WTC11 (cell line): ENCODE measurements around the gene MED4. TPM values are rescaled to one million over a fixed set of nuclear protein-coding genes. Genes with fewer than 3 reads are reported as not detected.

Experiments
- ATAC-seq: fragments of 200-7000 bp; cut with Tn5 transposase; 2 replicates; pipeline ENCODE4 v1.10.0; 2021; ENCODE audit warnings: mild to moderate bottlenecking, moderate library complexity
- CTCF ChIA-PET: fragments of 300-600 bp; sonication (Branson Sonifier 250); formaldehyde crosslinking; loops from one replicate; lab custom pipeline; 2021; ENCODE audit warnings: antibody characterized with exemption; lab: Charles Lee
- POLR2A ChIA-PET: fragments of 350-600 bp; sonication (Branson Sonifier 250); formaldehyde crosslinking; loops from one replicate; lab custom pipeline; 2021; ENCODE audit warnings: antibody characterized with exemption; lab: Charles Lee
- DNase-seq: peaks from one replicate; pipeline ENCODE4 v3.0.0; 2021; ENCODE audit warnings: low spot score
- H3K27ac Mint-ChIP-seq: 2 replicates; pipeline ENCODE4 v1.8.0; 2021; ENCODE audit warnings: mixed read lengths
- H3K27me3 Mint-ChIP-seq: 2 replicates; pipeline ENCODE4 v1.8.0; 2021; ENCODE audit warnings: low read depth, mild to moderate bottlenecking, moderate library complexity, mixed read lengths
- H3K36me3 Mint-ChIP-seq: 2 replicates; pipeline ENCODE4 v1.8.0; 2021; ENCODE audit warnings: mixed read lengths
- H3K4me1 Mint-ChIP-seq: 2 replicates; pipeline ENCODE4 v1.8.0; 2022; ENCODE audit warnings: mixed read lengths
- H3K4me3 Mint-ChIP-seq: 2 replicates; pipeline ENCODE4 v1.8.0; 2021; ENCODE audit warnings: mild to moderate bottlenecking, moderate library complexity, mixed read lengths
- H3K9me3 Mint-ChIP-seq: 2 replicates; pipeline ENCODE4 v1.8.0; 2021; ENCODE audit warnings: mixed read lengths
- CDX4 ChIP-seq: fragments of 250-450 bp; sonication (Bioruptor Pico); IDR thresholded peaks from 2 replicates; pipeline ENCODE4 v1.9.0; 2021; ENCODE audit warnings: moderate library complexity, mild to moderate bottlenecking, inconsistent platforms, borderline replicate concordance
- CREM ChIP-seq: sonication (generic); formaldehyde crosslinking; IDR thresholded peaks from 2 replicates; pipeline ENCODE4 v1.8.1; 2022; ENCODE audit warnings: mild to moderate bottlenecking, missing genetic modification reagents, moderate library complexity
- CTCF ChIP-seq: fragments of 200-600 bp; IDR thresholded peaks from 2 replicates; pipeline ENCODE4 v1.8.0; 2022; ENCODE audit warnings: antibody characterized with exemption
- FOXK1 ChIP-seq: sonication (generic); formaldehyde crosslinking; IDR thresholded peaks from 2 replicates; pipeline ENCODE4 v1.8.0; 2022; ENCODE audit warnings: mild to moderate bottlenecking, moderate library complexity, missing genetic modification reagents
- FOXP1 ChIP-seq: sonication (generic); formaldehyde crosslinking; IDR thresholded peaks from 2 replicates; pipeline ENCODE4 v1.8.0; 2022; ENCODE audit warnings: missing genetic modification reagents, mild to moderate bottlenecking, moderate library complexity, borderline replicate concordance
- GABPB1 ChIP-seq: sonication (generic); formaldehyde crosslinking; IDR thresholded peaks from 2 replicates; pipeline ENCODE4 v1.8.1; 2023; ENCODE audit warnings: mild to moderate bottlenecking, missing genetic modification reagents
- JUN ChIP-seq: sonication (generic); formaldehyde crosslinking; IDR thresholded peaks from 2 replicates; pipeline ENCODE4 v1.8.0; 2023; ENCODE audit warnings: mild to moderate bottlenecking, missing genetic modification reagents
- MLX ChIP-seq: sonication (generic); formaldehyde crosslinking; IDR thresholded peaks from 2 replicates; pipeline ENCODE4 v1.8.1; 2023; ENCODE audit warnings: mild to moderate bottlenecking, missing genetic modification reagents, moderate library complexity
- MXD4 ChIP-seq: fragments of 250-450 bp; sonication (Bioruptor Pico); IDR thresholded peaks from 2 replicates; pipeline ENCODE4 v1.8.0; 2021; ENCODE audit warnings: mild to moderate bottlenecking, moderate library complexity, borderline replicate concordance
- NFYB ChIP-seq: sonication (generic); formaldehyde crosslinking; conservative IDR thresholded peaks from 2 replicates; pipeline ENCODE4 v1.8.0; 2022; ENCODE audit warnings: low read depth, missing genetic modification reagents
- PRRX2 ChIP-seq: fragments of 250-450 bp; sonication (Bioruptor Pico); IDR thresholded peaks from 2 replicates; pipeline ENCODE4 v1.8.0; 2021; ENCODE audit warnings: mild to moderate bottlenecking
- RELA ChIP-seq: sonication (generic); formaldehyde crosslinking; IDR thresholded peaks from 2 replicates; pipeline ENCODE4 v1.8.1; 2022; ENCODE audit warnings: missing genetic modification reagents, mild to moderate bottlenecking, borderline replicate concordance
- RORB ChIP-seq: fragments of 250-450 bp; sonication (Bioruptor Pico); IDR thresholded peaks from 2 replicates; pipeline ENCODE4 v1.9.0; 2021; ENCODE audit warnings: mild to moderate bottlenecking
- TP53 ChIP-seq: sonication (generic); formaldehyde crosslinking; IDR thresholded peaks from 2 replicates; pipeline ENCODE4 v1.8.1; 2023; ENCODE audit warnings: mild to moderate bottlenecking, missing genetic modification reagents
- USF1 ChIP-seq: sonication (generic); formaldehyde crosslinking; IDR thresholded peaks from 2 replicates; pipeline ENCODE4 v1.8.0; 2022; ENCODE audit warnings: mild to moderate bottlenecking, missing genetic modification reagents
- ZBTB43 ChIP-seq: sonication (generic); formaldehyde crosslinking; IDR thresholded peaks from 2 replicates; pipeline ENCODE4 v1.8.1; 2023; ENCODE audit warnings: mild to moderate bottlenecking, missing genetic modification reagents
- ZNF138 ChIP-seq: sonication (generic); formaldehyde crosslinking; conservative IDR thresholded peaks from 2 replicates; pipeline ENCODE4 v1.8.1; 2022; ENCODE audit warnings: mild to moderate bottlenecking, moderate library complexity, missing genetic modification reagents
- ZNF219 ChIP-seq: sonication (generic); formaldehyde crosslinking; IDR thresholded peaks from 2 replicates; pipeline ENCODE4 v1.8.0; 2023; ENCODE audit warnings: missing genetic modification reagents, mild to moderate bottlenecking, borderline replicate concordance
- ZNF281 ChIP-seq: sonication (generic); formaldehyde crosslinking; IDR thresholded peaks from 2 replicates; pipeline ENCODE4 v1.8.0; 2023; ENCODE audit warnings: mild to moderate bottlenecking, missing genetic modification reagents
- total RNA-seq: library from RNA; stranded (reverse); gene quantifications from 3 replicates; pipeline ENCODE4 v1.2.3, GENCODE V29; 2021
- TF ChIP-seq, protein P1 (sequence below): sonication (generic); formaldehyde crosslinking; IDR thresholded peaks from 2 replicates; pipeline ENCODE4 v1.8.1; 2023; ENCODE audit warnings: mild to moderate bottlenecking, missing genetic modification reagents, borderline replicate concordance

The MED4 gene
- total RNA-seq, 1 experiment from 2014 or later: 48.1 TPM

GRCh38 chr13:48093588-48093987, 1.3 kb downstream of the MED4 start:
- DNase-seq: no peak
- H3K36me3 Mint-ChIP-seq: 0 out of 2 replicates have a peak, but pooled peaks cover 3% of the 10 kb centered on the region
- H3K4me3 Mint-ChIP-seq: peak overlapping the region; percentile 95
- ChIA-PET POLR2A (interaction anchor here (2.0 kb wide), 1 partner anchor 56 kb away, joined by 7 read pairs; the partner anchor contains the start of gene NUDT15), CTCF (no interaction called here)
- peaks cover 25% of the 10 kb centered on the region; the same call in 1 of the 2 replicates for H3K4me1 Mint-ChIP-seq
- H3K9me3 Mint-ChIP-seq: peaks cover 9% of the 10 kb centered on the region
- H3K27me3 Mint-ChIP-seq: no peaks in the 10 kb centered on the region
- peak overlapping the region; percentile 74; the same call in 1 of the 2 replicates for H3K27ac Mint-ChIP-seq
- TF ChIP-seq RORB (CRISPR knock-in tag) (no peak), GABPB1 (CRISPR knock-in tag) (no peak), FOXP1 (CRISPR knock-in tag) (no peak), RELA (CRISPR knock-in tag) (no peak), JUN (CRISPR knock-in tag) (no peak), MLX (no peak), MXD4 (CRISPR knock-in tag) (no peak)
- TF ChIP-seq, protein P1, sequence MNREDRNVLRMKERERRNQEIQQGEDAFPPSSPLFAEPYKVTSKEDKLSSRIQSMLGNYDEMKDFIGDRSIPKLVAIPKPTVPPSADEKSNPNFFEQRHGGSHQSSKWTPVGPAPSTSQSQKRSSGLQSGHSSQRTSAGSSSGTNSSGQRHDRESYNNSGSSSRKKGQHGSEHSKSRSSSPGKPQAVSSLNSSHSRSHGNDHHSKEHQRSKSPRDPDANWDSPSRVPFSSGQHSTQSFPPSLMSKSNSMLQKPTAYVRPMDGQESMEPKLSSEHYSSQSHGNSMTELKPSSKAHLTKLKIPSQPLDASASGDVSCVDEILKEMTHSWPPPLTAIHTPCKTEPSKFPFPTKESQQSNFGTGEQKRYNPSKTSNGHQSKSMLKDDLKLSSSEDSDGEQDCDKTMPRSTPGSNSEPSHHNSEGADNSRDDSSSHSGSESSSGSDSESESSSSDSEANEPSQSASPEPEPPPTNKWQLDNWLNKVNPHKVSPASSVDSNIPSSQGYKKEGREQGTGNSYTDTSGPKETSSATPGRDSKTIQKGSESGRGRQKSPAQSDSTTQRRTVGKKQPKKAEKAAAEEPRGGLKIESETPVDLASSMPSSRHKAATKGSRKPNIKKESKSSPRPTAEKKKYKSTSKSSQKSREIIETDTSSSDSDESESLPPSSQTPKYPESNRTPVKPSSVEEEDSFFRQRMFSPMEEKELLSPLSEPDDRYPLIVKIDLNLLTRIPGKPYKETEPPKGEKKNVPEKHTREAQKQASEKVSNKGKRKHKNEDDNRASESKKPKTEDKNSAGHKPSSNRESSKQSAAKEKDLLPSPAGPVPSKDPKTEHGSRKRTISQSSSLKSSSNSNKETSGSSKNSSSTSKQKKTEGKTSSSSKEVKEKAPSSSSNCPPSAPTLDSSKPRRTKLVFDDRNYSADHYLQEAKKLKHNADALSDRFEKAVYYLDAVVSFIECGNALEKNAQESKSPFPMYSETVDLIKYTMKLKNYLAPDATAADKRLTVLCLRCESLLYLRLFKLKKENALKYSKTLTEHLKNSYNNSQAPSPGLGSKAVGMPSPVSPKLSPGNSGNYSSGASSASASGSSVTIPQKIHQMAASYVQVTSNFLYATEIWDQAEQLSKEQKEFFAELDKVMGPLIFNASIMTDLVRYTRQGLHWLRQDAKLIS (CRISPR knock-in tag): no peak
- no peak for ATAC-seq

DNA sequence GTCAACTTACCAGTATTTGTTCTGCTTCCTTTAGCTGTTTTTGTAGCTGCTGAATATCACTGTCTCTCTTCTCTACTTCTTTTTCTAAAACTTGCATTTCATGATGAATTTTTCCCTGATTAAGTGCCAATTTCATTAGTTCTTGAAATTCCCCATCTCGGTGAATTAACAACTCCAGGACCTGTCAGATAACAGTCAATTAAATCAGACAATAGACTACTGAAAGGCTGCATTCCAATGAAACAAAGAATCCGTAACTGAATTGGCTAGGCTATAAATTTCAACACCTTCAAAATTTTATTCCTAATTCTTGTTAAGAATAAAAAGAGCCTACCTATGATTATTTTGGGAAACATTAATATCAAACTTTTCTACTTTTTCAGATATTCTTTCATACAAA, 8.6 kb downstream of the MED4 start:
- DNase-seq (no peak), ATAC-seq (no peak)
- Mint-ChIP-seq H3K27ac (no peak overlapping the region), H3K4me3 (no peak overlapping the region), H3K27me3 (no peaks in the 10 kb centered on the region), H3K36me3 (peaks cover 28% of the 10 kb centered on the region), H3K9me3 (no peaks in the 10 kb centered on the region), H3K4me1 (no peaks in the 10 kb centered on the region)
- CTCF ChIA-PET: no interaction called here
- POLR2A ChIA-PET: no interaction called here
- TF ChIP-seq TP53 (CRISPR knock-in tag) (no peak), ZNF281 (CRISPR knock-in tag) (no peak), CREM (CRISPR knock-in tag) (no peak), NFYB (CRISPR knock-in tag) (no peak), ZNF138 (no peak), CTCF (no peak)

GRCh38 chr13:48081739-48082138, 13.2 kb downstream of the MED4 start:
- Mint-ChIP-seq H3K36me3 (peaks cover 67% of the 10 kb centered on the region), H3K4me1 (no peaks in the 10 kb centered on the region)
- DNase-seq: no peak
- TF ChIP-seq PRRX2 (CRISPR knock-in tag) (no peak), USF1 (no peak), FOXP1 (CRISPR knock-in tag) (no peak), ZBTB43 (CRISPR knock-in tag) (no peak), FOXK1 (CRISPR knock-in tag) (no peak), CDX4 (CRISPR knock-in tag) (no peak), ZNF219 (CRISPR knock-in tag) (no peak), RORB (CRISPR knock-in tag) (no peak)

More at GRCh38 chr13:48081739-48082138, 13.2 kb downstream of the MED4 start:
- no peaks in the 10 kb centered on the region for H3K9me3 Mint-ChIP-seq
- no peak overlapping the region for H3K4me3 Mint-ChIP-seq
- ChIA-PET CTCF (no interaction called here), POLR2A (no interaction called here)
- no peaks in the 10 kb centered on the region for H3K27me3 Mint-ChIP-seq
- no peak for ATAC-seq
- H3K27ac Mint-ChIP-seq: no peak overlapping the region
